Omental fat pad (tissue), 4 donors: Measurements from ENCODE around the gene GDF2. TPM values are rescaled to one million over a fixed set of nuclear protein-coding genes. Genes with fewer than 3 reads are reported as not detected.

ENCODE experiments used
- ATAC-seq: fragments of 150-250 bp; one replicate; pipeline ENCODE4 v1.9.1; 2016; ENCODE audit warnings: mild to moderate bottlenecking, moderate library complexity; ENCODE audit not compliant: low FRiP score
- DNase-seq: peaks from one replicate; pipeline ENCODE4 v3.0.0-alpha.2; 2019; ENCODE audit warnings: low spot score
- total RNA-seq, 4 donors: library from RNA; depleted of rRNA; stranded (reverse); fragments of >200 nt; gene quantifications; one replicate each; pipeline ENCODE4 v1.1.0, GENCODE V29; 2016
- TF ChIP-seq, protein P1 (sequence below), 3 donors: fragments of 450-650 bp; IDR thresholded peaks; one replicate each; pipeline ENCODE4 v1.5.1; 2016 to 2017; ENCODE audit warnings: antibody characterized with exemption in 3 of 3, mild to moderate bottlenecking in 3 of 3, moderate library complexity in 2 of 3

Gene GDF2
- total RNA-seq: not detected

GRCh38 chr10:47322300-47323061 is at the start of gene GDF2:
GDF2 (plus strand) TSS chr10:47322454; CDS start chr10:47322669, 215 bp downstream.
- TF ChIP-seq, protein P1, sequence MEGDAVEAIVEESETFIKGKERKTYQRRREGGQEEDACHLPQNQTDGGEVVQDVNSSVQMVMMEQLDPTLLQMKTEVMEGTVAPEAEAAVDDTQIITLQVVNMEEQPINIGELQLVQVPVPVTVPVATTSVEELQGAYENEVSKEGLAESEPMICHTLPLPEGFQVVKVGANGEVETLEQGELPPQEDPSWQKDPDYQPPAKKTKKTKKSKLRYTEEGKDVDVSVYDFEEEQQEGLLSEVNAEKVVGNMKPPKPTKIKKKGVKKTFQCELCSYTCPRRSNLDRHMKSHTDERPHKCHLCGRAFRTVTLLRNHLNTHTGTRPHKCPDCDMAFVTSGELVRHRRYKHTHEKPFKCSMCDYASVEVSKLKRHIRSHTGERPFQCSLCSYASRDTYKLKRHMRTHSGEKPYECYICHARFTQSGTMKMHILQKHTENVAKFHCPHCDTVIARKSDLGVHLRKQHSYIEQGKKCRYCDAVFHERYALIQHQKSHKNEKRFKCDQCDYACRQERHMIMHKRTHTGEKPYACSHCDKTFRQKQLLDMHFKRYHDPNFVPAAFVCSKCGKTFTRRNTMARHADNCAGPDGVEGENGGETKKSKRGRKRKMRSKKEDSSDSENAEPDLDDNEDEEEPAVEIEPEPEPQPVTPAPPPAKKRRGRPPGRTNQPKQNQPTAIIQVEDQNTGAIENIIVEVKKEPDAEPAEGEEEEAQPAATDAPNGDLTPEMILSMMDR (IDR thresholded peaks at IDR 0.05): no peak
- no peak for DNase-seq
- no peak for ATAC-seq

- DNase-seq: no peak
- ATAC-seq: no peak
- TF ChIP-seq, protein P1 (IDR thresholded peaks at IDR 0.05): no peak
These were observed 46.2 kb upstream of the GDF2 start for GRCh38 chr10:47276071-47276470.

GRCh38 chr10:47276576-47277351 is 45.5 kb upstream of the GDF2 start:
- TF ChIP-seq, protein P1 (IDR thresholded peaks at IDR 0.05): no peak
- ATAC-seq: no peak
- DNase-seq: no peak

DNA sequence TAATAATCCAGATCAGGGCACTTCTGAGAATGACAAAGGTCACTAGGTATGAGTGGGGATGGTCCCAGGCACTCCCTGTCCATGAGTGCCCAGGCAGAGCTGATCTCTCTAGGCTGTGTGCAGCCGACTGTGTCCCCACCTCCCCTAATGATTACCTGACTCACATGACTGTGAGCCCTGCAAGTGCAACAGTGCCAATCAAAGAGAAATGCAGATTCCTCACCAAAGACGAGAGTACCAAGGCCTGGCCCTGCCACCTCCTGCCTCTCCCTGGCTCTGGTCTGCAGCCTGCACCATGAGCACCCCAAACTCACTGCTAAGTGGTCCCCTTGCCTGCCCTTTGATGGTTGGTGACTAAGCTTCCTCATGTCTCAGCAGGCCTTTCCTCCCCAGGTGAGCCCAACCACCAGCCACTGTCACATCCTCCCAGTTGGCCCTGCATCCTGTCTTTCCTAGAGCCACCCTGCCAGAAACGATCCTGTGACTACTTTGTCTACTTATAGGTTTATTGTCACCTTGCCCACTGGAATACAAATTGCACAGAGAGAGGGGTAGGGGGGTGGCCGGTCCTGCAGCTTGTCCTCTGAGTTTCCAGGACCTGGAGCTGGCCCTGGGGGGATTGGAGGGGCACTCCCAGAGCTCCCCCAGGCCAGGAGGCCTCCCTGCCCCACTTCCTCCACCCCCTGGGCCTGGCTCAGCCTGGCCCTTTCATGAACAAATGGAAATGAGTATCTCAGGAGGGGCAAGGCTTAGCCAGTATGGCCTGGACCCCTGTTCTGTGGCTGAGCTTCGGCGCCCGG is 44.7 kb upstream of the GDF2 start:
- ATAC-seq (no peak), DNase-seq (no peak)
- TF ChIP-seq, protein P1 (IDR thresholded peaks at IDR 0.05): no peak

DNA sequence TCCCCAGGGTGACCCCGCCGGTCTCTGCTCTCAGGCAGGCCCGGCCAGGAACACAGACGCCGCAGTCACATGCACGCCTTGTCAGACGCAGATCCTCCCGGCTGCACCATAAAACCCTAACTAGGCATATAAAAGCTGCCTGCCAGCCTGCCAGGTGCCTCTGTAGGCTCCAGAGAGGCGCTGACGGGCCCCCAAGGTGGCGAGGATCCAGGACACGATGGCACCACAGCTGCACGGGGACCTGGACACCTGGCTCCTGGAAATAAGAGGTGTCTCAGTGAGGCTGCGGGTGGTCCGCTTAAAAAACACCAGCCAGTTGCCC is 44.1 kb upstream of the GDF2 start:
- DNase-seq (no peak), ATAC-seq (no peak)
- TF ChIP-seq, protein P1 (IDR thresholded peaks at IDR 0.05): no peak

DNA sequence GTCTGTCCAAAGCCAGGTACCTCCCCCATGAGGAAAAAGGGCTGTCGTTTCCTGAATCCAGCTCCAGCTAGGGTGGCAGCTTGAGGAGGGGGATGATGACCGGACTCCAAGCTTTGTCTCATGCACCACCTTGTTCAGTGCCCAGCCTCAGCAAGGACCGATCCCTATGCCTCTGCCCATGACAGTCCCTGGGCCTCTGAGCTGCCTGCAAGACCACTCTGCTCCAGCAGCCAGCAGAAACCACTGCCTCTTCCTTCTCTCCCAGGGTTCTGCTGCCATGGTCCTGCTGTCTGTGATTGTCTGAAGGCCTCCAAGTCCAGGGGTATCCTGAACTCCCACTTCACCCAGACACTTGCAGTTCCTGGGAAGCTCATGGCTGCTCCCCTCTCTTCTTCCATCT is 43.5 kb upstream of the GDF2 start:
- DNase-seq (no peak), ATAC-seq (no peak)
- TF ChIP-seq, protein P1 (IDR thresholded peaks at IDR 0.05): no peak
